CD14-positive monocyte (primary cell): Measurements from ENCODE around the gene TSPAN3. TPM values are rescaled to one million over a fixed set of nuclear protein-coding genes. Genes with fewer than 3 reads are reported as not detected.

Experiments
- DNase-seq, 3 donors: peaks; one replicate each; pipeline ENCODE4 v3.0.0-alpha.2; 2011 to 2022
- H2AFZ ChIP-seq: 2 replicates; pipeline ENCODE4 v1.6.0; 2012; ENCODE audit warnings: mild to moderate bottlenecking, low read depth, low read length, inconsistent platforms; ENCODE audit not compliant: insufficient read depth, poor library complexity, severe bottlenecking
- H3K27ac ChIP-seq, 2 donors: 1 replicate in 1 of 2; 2 replicates in 1 of 2; pipeline ENCODE4 v1.5.1; 2012 to 2013; ENCODE audit warnings: low read length in 2 of 2, control low read depth in 1 of 2, inconsistent platforms in 1 of 2, low read depth in 1 of 2, mild to moderate bottlenecking in 1 of 2
- H3K27me3 ChIP-seq, 2 donors: one replicate each; pipeline versions ENCODE4 v1.6.0 to v1.6.1; 2011 to 2013; ENCODE audit warnings: low read length in 2 of 2; ENCODE audit not compliant: control insufficient read depth in 2 of 2, insufficient read depth in 2 of 2
- H3K36me3 ChIP-seq, 2 donors: replicated peaks in 1 of 2; 1 replicate in 1 of 2; 2 replicates in 1 of 2; pipeline versions ENCODE4 v1.5.1 to v1.6.1; 2012 to 2013; ENCODE audit warnings: low read length in 2 of 2, control low read depth in 1 of 2, inconsistent platforms in 1 of 2, mild to moderate bottlenecking in 1 of 2; ENCODE audit not compliant: insufficient read depth in 2 of 2, control insufficient read depth in 1 of 2
- H3K4me1 ChIP-seq, 2 donors: 1 replicate in 1 of 2; 2 replicates in 1 of 2; pipeline versions ENCODE4 v1.5.1 to v1.6.1; 2012 to 2013; ENCODE audit warnings: low read length in 2 of 2, control low read depth in 1 of 2, inconsistent platforms in 1 of 2, mild to moderate bottlenecking in 1 of 2, moderate library complexity in 1 of 2; ENCODE audit not compliant: insufficient read depth in 2 of 2, control insufficient read depth in 1 of 2
- H3K4me2 ChIP-seq: replicated peaks from 2 replicates; pipeline ENCODE3; 2012; ENCODE audit warnings: low read length, moderate library complexity, mild to moderate bottlenecking; ENCODE audit not compliant: poor library complexity, severe bottlenecking; ENCODE audit errors: extremely low read depth
- H3K4me3 ChIP-seq, 3 experiments: fragments of 200-600 bp in 1 of 3; sonication (generic) in 1 of 3; replicated peaks in 1 of 3; 1 replicate in 2 of 3; 2 replicates in 1 of 3; pipeline ENCODE4 v1.5.1; 2011 to 2013; ENCODE audit warnings: low read length in 3 of 3, mild to moderate bottlenecking in 3 of 3, control low read depth in 2 of 3, low read depth in 2 of 3, inconsistent platforms in 1 of 3, moderate library complexity in 1 of 3
- H3K79me2 ChIP-seq: 2 replicates; pipeline ENCODE4 v1.6.0; 2012; ENCODE audit warnings: mild to moderate bottlenecking, control low read depth, inconsistent platforms, low read length, moderate library complexity; ENCODE audit not compliant: insufficient read depth
- H3K9ac ChIP-seq: 2 replicates; pipeline ENCODE4 v1.6.0; 2017; ENCODE audit warnings: low read length, mild to moderate bottlenecking; ENCODE audit not compliant: insufficient read depth, poor library complexity, severe bottlenecking
- H3K9me3 ChIP-seq, 2 donors: replicated peaks in 1 of 2; 1 replicate in 1 of 2; 2 replicates in 1 of 2; pipeline versions ENCODE4 v1.5.1 to v1.6.1; 2012 to 2013; ENCODE audit warnings: low read length in 2 of 2, control low read depth in 1 of 2; ENCODE audit not compliant: control insufficient read depth in 1 of 2, insufficient read depth in 1 of 2
- H4K20me1 ChIP-seq: 2 replicates; pipeline ENCODE4 v1.6.0; 2012; ENCODE audit warnings: mild to moderate bottlenecking, low read length, control low read depth, moderate library complexity; ENCODE audit not compliant: insufficient read depth
- H3K27ac Mint-ChIP-seq, 7 donors: one replicate each; pipeline ENCODE4 v1.8.0; 2020; ENCODE audit warnings: mild to moderate bottlenecking in 7 of 7, mixed read lengths in 7 of 7, moderate library complexity in 6 of 7, inconsistent platforms in 2 of 7
- H3K27me3 Mint-ChIP-seq, 3 donors: one replicate each; pipeline ENCODE4 v1.8.0; 2021 to 2022; ENCODE audit warnings: low read depth in 3 of 3, mild to moderate bottlenecking in 3 of 3, mixed read lengths in 3 of 3, moderate library complexity in 3 of 3, inconsistent platforms in 1 of 3
- H3K36me3 Mint-ChIP-seq, 2 donors: one replicate each; pipeline ENCODE4 v1.8.0; 2020; ENCODE audit warnings: mixed read lengths in 2 of 2, inconsistent platforms in 1 of 2, mild to moderate bottlenecking in 1 of 2
- H3K4me1 Mint-ChIP-seq: one replicate; pipeline ENCODE4 v1.8.0; 2020; ENCODE audit warnings: mild to moderate bottlenecking, mixed read lengths
- H3K4me3 Mint-ChIP-seq, 2 donors: one replicate each; pipeline ENCODE4 v1.8.0; 2020; ENCODE audit warnings: mild to moderate bottlenecking in 2 of 2, mixed read lengths in 2 of 2, moderate library complexity in 1 of 2
- H3K9me3 Mint-ChIP-seq, 7 donors: one replicate each; pipeline ENCODE4 v1.8.0; 2020 to 2022; ENCODE audit warnings: mixed read lengths in 7 of 7, mild to moderate bottlenecking in 6 of 7, moderate library complexity in 6 of 7, inconsistent platforms in 2 of 7
- WGBS: methylation state at CpG from one replicate; pipeline ENCODE4 v1.1.5; 2013; ENCODE audit warnings: missing lambda C conversion rate; ENCODE audit not compliant: insufficient coverage; 5-methylcytosine and 5-hydroxymethylcytosine counted together
- intact Hi-C, 2 donors: fragments of 100-400 bp; cut with micrococcal nuclease; formaldehyde crosslinking; loops; one replicate each; pipeline versions ENCODE4 v1.15.0 to v1.15.1; 2023
- polyA plus RNA-seq, 3 donors: library from polyadenylated mRNA; depleted of rRNA in 1 of 3; unstranded in 2 of 3; stranded (reverse) in 1 of 3; fragments of 300-500 nt in 2 of 3; fragments of >200 nt in 1 of 3; fragmentation: Illumina TruSeq in 2 of 3; gene quantifications; 1 replicate in 2 of 3; 2 replicates in 1 of 3; pipeline ENCODE4 v1.2.3, GENCODE V29; 2012 to 2021
- TF ChIP-seq, protein P1 (sequence below): fragments of 200-600 bp; IDR thresholded peaks from one replicate; pipeline ENCODE4 v1.8.0; 2022; ENCODE audit warnings: antibody characterized with exemption, mild to moderate bottlenecking

The TSPAN3 gene
- polyA plus RNA-seq, 3 donors = 26.0 to 68.0 (median 53.2) TPM

DNA sequence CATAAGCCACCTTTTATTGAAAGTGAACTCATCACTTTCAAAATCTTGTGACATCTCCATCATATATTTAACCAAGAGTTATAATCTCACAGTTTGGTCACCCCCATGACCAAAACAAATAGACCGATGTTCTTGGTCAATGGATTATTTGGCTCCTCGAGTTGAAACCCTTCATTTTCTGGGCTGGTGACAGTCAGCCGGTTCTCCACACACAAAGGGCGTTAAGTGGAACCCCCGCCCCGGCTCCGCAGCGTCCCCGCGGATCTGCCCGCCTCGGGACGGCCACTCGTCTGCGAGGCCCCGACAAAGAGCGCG is 772 bp downstream of the TSPAN3 start:
- H3K4me1 ChIP-seq = peaks cover 37 to 39% of the 10 kb centered on the region in 2 donors
- peak overlapping the region; percentile 81 for H2AFZ ChIP-seq
- H3K4me3 ChIP-seq = peak overlapping the region; percentile 42 to 86 (median 83)
- peaks cover 14% of the 10 kb centered on the region for H4K20me1 ChIP-seq
- Mint-ChIP-seq H3K4me1 (peaks cover 36% of the 10 kb centered on the region), H3K27ac (peak overlapping the region; percentile 46 to 84 (median 65)), H3K36me3 (no peaks in the 10 kb centered on the region), H3K4me3 (peak overlapping the region; percentile 82 to 89), H3K9me3 (peaks cover 0 to 3% (median 0%) of the 10 kb centered on the region in 7 donors), H3K27me3 (peaks cover 0 to 4% (median 2%) of the 10 kb centered on the region in 3 donors)
- intact Hi-C loops = loop anchor here in 1 of 2 donors (10.0 kb wide), 1 partner anchor 115 kb away; no protein-coding TSS in a partner anchor
- H3K9ac ChIP-seq = peak overlapping the region; percentile 75
- WGBS = 2% methylated on average over 16 of the region's 18 CpGs
- DNase-seq = no peak
- H3K9me3 ChIP-seq = no peaks in the 10 kb centered on the region
- peak overlapping the region; percentile 20 to 77 for H3K27ac ChIP-seq
- TF ChIP-seq, protein P1, sequence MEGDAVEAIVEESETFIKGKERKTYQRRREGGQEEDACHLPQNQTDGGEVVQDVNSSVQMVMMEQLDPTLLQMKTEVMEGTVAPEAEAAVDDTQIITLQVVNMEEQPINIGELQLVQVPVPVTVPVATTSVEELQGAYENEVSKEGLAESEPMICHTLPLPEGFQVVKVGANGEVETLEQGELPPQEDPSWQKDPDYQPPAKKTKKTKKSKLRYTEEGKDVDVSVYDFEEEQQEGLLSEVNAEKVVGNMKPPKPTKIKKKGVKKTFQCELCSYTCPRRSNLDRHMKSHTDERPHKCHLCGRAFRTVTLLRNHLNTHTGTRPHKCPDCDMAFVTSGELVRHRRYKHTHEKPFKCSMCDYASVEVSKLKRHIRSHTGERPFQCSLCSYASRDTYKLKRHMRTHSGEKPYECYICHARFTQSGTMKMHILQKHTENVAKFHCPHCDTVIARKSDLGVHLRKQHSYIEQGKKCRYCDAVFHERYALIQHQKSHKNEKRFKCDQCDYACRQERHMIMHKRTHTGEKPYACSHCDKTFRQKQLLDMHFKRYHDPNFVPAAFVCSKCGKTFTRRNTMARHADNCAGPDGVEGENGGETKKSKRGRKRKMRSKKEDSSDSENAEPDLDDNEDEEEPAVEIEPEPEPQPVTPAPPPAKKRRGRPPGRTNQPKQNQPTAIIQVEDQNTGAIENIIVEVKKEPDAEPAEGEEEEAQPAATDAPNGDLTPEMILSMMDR = no peak
- H3K36me3 ChIP-seq = no peaks in the 10 kb centered on the region
- peak overlapping the region; percentile 70 for H3K4me2 ChIP-seq
- peaks cover 39% of the 10 kb centered on the region for H3K79me2 ChIP-seq
- no peaks in the 10 kb centered on the region for H3K27me3 ChIP-seq

DNA sequence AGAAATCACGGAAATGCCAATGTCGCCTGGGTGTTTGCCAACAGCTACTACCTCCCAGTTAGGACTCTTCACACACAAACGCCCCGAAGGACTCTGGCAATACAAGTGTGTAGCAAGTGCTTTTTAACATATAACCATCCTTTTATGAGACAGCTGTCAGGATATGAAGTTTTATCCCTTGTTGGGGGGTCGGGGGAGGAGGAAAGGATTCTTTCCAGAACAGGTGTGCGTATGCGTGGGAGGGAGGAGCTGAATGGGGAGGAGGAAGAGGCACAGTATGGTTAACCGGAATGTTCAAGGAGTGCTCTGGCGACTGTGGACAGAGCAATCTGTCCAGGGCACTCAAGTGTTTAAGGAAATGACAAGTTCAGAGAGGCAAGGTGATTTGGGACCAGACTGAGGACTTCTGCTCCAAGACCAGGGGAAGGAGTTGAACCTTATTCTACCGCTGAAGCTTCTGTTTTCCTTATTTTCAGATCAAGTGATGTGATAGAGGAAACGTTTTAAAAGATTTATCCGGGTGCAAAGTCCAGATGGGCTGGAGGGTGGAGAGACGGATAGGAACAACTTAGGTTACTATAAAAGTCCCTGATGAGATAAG is 1.3 kb downstream of the TSPAN3 start:
- Mint-ChIP-seq H3K9me3 (peaks cover 0 to 3% (median 0%) of the 10 kb centered on the region in 7 donors), H3K4me3 (peak overlapping the region; percentile 82 to 89), H3K27me3 (peaks cover 0 to 2% (median 1%) of the 10 kb centered on the region in 3 donors), H3K36me3 (no peaks in the 10 kb centered on the region), H3K4me1 (peaks cover 39% of the 10 kb centered on the region), H3K27ac (peak overlapping the region in 4 of 7 donors; percentile 48 to 84 (median 66))
- 69% methylated on average over 5 of the region's 13 CpGs for WGBS
- H3K4me2 ChIP-seq = peak overlapping the region; percentile 70
- peak overlapping the region; percentile 42 to 86 (median 83) for H3K4me3 ChIP-seq
- H3K9me3 ChIP-seq = no peaks in the 10 kb centered on the region
- H3K4me1 ChIP-seq = peaks cover 37 to 41% of the 10 kb centered on the region in 2 donors
- H3K79me2 ChIP-seq = peaks cover 43% of the 10 kb centered on the region
- no peaks in the 10 kb centered on the region for H3K27me3 ChIP-seq
- H2AFZ ChIP-seq = peak overlapping the region; percentile 81
- TF ChIP-seq, protein P1 = no peak
- H4K20me1 ChIP-seq = peaks cover 14% of the 10 kb centered on the region
- no peak for DNase-seq
- H3K36me3 ChIP-seq = no peaks in the 10 kb centered on the region
- peak overlapping the region in 1 of 2 donors; percentile 77 for H3K27ac ChIP-seq
- peak overlapping the region; percentile 75 for H3K9ac ChIP-seq
- intact Hi-C loops = loop anchor here (10.0 kb wide), 3 partner anchors 75 to 115 kb away; partner anchors contain the start of gene PSTPIP1 (in 1 of the 2)
